ENCODE data around the gene FGF5. TPM values are rescaled to one million over a fixed set of nuclear protein-coding genes. Genes with fewer than 3 reads are reported as not detected.

Gene FGF5
- total RNA-seq (under 1 TPM; 0.06 TPM), polyA plus RNA-seq (not detected)

- Mint-ChIP-seq H3K9me3 (no peaks in the 10 kb centered on the region), H3K4me3 (peak within 1 kb of the TSS in 7 of 8 donors; percentile 42 to 89 (median 79)), H3K36me3 (no peaks in the 10 kb centered on the region), H3K4me1 (peaks cover 22 to 45% (median 32%) of the 10 kb centered on the region in 4 donors), H3K27ac (no peak within 1 kb of the TSS), H3K27me3 (peaks cover 62 to 65% of the 10 kb centered on the region in 2 donors)
- H3K27me3 ChIP-seq (ENCODE audit: insufficient read depth, low read length): peaks cover 24% of the 10 kb centered on the region
- DNase-seq: no peak
- no peak within 1 kb of the TSS for H3K27ac ChIP-seq (ENCODE audit: low read depth, low read length)
- no peaks in the 10 kb centered on the region for H3K36me3 ChIP-seq (ENCODE audit: insufficient read depth, low read length)
- no peaks in the 10 kb centered on the region for H3K9me3 ChIP-seq (ENCODE audit: control insufficient read depth in 1 of 2, low read length in 2 of 2)
- ChIA-PET CTCF (ENCODE audit: partially characterized antibody) (no interaction called here), POLR2A (ENCODE audit: partially characterized antibody) (no interaction called here)
- no peak within 1 kb of the TSS for H3K4me3 ChIP-seq (ENCODE audit: low read length in 2 of 2)
- intact Hi-C loops (cut with micrococcal nuclease): no loop called here
- peaks cover 19% of the 10 kb centered on the region for H3K4me1 ChIP-seq (ENCODE audit: insufficient read depth, low read length)
Measured at GRCh38 chr4:80266253-80266901, at the start of gene FGF5. FGF5 (plus strand) TSS chr4:80266664; CDS start chr4:80266825, 161 bp downstream.

DNA sequence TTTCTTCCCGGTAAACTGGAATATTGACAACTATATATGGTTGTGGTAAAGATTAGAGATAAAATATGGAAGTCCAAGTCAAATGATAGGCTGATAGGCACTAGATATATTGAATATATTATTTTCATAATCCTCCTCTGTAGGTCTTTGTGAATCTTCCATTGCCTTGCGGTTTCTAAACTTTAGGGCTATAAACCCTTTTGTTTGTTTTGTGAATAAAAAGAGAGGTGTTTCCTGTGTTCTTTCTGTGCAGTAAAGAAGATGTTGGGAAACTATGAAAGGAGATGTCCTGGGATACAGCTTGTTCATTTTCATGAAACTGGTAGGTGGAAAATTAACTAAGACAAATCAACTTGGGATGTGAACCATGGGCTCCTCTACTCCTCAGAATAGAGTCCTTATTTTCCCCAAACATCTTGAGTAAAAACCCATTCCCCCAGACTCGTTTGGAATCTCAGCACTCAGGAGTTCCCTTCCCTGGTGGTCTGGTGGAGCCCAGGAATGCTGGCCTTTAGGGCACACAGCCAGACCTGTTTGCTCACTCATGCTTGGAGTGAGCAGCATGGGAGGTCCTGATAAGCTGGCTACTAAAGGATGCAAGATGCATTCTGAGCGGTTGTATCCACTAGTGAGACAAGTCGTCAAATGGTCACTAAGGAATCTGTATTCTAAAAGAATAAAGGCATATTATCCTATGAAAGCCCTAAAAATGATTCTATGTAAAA is 47.0 kb upstream of the FGF5 start:
- Histone ChIP-seq H3K4me1 (ENCODE audit: insufficient read depth, low read length) (no peaks in the 10 kb centered on the region), H3K27ac (ENCODE audit: low read depth, low read length) (no peak overlapping the region), H3K4me3 (ENCODE audit: low read length in 2 of 2) (no peak overlapping the region), H3K9me3 (ENCODE audit: control insufficient read depth in 1 of 2, low read length in 2 of 2) (no peaks in the 10 kb centered on the region), H3K36me3 (ENCODE audit: insufficient read depth, low read length) (no peaks in the 10 kb centered on the region), H3K27me3 (ENCODE audit: insufficient read depth, low read length) (peaks cover 9% of the 10 kb centered on the region)
- POLR2A ChIA-PET (ENCODE audit: partially characterized antibody): interaction anchor here (1.0 kb wide), 1 partner anchor 17 kb away, joined by 3 read pairs; no protein-coding TSS in a partner anchor
- CTCF ChIA-PET (ENCODE audit: partially characterized antibody): interaction anchor here (1.0 to 2.7 kb wide), 8 partner anchors 8 to 1267 kb away, joined by 3 to 12 read pairs (median 5); no protein-coding TSS in a partner anchor
- Mint-ChIP-seq H3K27ac (no peak overlapping the region), H3K36me3 (no peaks in the 10 kb centered on the region), H3K27me3 (peaks cover 11 to 12% of the 10 kb centered on the region in 2 donors), H3K4me1 (peaks cover 0 to 1% (median 0%) of the 10 kb centered on the region in 4 donors), H3K4me3 (no peak overlapping the region), H3K9me3 (no peaks in the 10 kb centered on the region)
- intact Hi-C loops (cut with micrococcal nuclease): loop anchor here (5.0 kb wide), 1 partner anchor 833 kb away; no protein-coding TSS in a partner anchor
- no peak for DNase-seq

DNA sequence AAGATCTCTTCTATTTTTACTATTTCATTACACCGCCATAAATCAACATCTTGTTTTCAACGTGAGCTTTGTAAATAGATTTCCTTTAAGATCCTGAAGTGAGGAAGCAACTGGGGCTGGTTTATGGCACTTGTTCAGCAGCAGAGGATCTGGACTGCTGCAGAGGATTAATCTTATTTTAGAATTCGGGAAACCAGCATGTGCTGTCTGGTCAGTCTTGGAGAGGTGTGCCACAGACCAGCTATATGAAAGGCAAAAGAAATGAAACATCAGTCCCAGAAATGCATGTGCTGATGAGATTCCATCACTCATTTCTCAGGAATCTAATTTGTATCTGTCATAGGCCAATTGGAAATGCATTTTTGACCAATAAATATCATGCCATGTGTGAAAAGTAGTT is 45.8 kb upstream of the FGF5 start:
- Mint-ChIP-seq H3K4me1 (no peaks in the 10 kb centered on the region), H3K27me3 (peaks cover 11 to 15% of the 10 kb centered on the region in 2 donors), H3K27ac (no peak overlapping the region), H3K9me3 (no peaks in the 10 kb centered on the region), H3K36me3 (no peaks in the 10 kb centered on the region), H3K4me3 (no peak overlapping the region)
- H3K27ac ChIP-seq (ENCODE audit: low read depth, low read length): no peak overlapping the region
- DNase-seq: no peak
- no peak overlapping the region for H3K4me3 ChIP-seq (ENCODE audit: low read length in 2 of 2)
- no peaks in the 10 kb centered on the region for H3K4me1 ChIP-seq (ENCODE audit: insufficient read depth, low read length)
- H3K27me3 ChIP-seq (ENCODE audit: insufficient read depth, low read length): peaks cover 9% of the 10 kb centered on the region
- POLR2A ChIA-PET (ENCODE audit: partially characterized antibody): interaction anchor here (1.0 kb wide), 1 partner anchor 19 kb away, joined by 3 read pairs; no protein-coding TSS in a partner anchor
- H3K36me3 ChIP-seq (ENCODE audit: insufficient read depth, low read length): no peaks in the 10 kb centered on the region
- intact Hi-C loops (cut with micrococcal nuclease): loop anchor here (5.0 kb wide), 1 partner anchor 832 kb away; no protein-coding TSS in a partner anchor
- no peaks in the 10 kb centered on the region for H3K9me3 ChIP-seq (ENCODE audit: control insufficient read depth in 1 of 2, low read length in 2 of 2)
- CTCF ChIA-PET (ENCODE audit: partially characterized antibody): interaction anchor here (0.7 to 2.7 kb wide), 8 partner anchors 9 to 1268 kb away, joined by 3 to 12 read pairs (median 5); no protein-coding TSS in a partner anchor

- H3K36me3 Mint-ChIP-seq: no peaks in the 10 kb centered on the region
- CTCF ChIA-PET (ENCODE audit: partially characterized antibody): interaction anchor here (1.2 to 2.7 kb wide), 4 partner anchors 9 to 116 kb away, joined by 3 to 12 read pairs (median 8); no protein-coding TSS in a partner anchor
- H3K4me1 Mint-ChIP-seq: no peaks in the 10 kb centered on the region
- no peak overlapping the region for H3K4me3 Mint-ChIP-seq
- H3K9me3 Mint-ChIP-seq: no peaks in the 10 kb centered on the region
- intact Hi-C loops (cut with micrococcal nuclease): loop anchor here (5.0 kb wide), 1 partner anchor 831 kb away; no protein-coding TSS in a partner anchor
- no peak for DNase-seq
- Histone ChIP-seq H3K27me3 (ENCODE audit: insufficient read depth, low read length) (peaks cover 9% of the 10 kb centered on the region), H3K4me3 (ENCODE audit: low read length in 2 of 2) (no peak overlapping the region), H3K27ac (ENCODE audit: low read depth, low read length) (no peak overlapping the region), H3K9me3 (ENCODE audit: control insufficient read depth in 1 of 2, low read length in 2 of 2) (no peaks in the 10 kb centered on the region), H3K36me3 (ENCODE audit: insufficient read depth, low read length) (no peaks in the 10 kb centered on the region), H3K4me1 (ENCODE audit: insufficient read depth, low read length) (no peaks in the 10 kb centered on the region)
- no peak overlapping the region for H3K27ac Mint-ChIP-seq
- POLR2A ChIA-PET (ENCODE audit: partially characterized antibody): no interaction called here
- peaks cover 11 to 15% of the 10 kb centered on the region in 2 donors for H3K27me3 Mint-ChIP-seq
Measured at GRCh38 chr4:80221161-80221560, 45.3 kb upstream of the FGF5 start.

DNA sequence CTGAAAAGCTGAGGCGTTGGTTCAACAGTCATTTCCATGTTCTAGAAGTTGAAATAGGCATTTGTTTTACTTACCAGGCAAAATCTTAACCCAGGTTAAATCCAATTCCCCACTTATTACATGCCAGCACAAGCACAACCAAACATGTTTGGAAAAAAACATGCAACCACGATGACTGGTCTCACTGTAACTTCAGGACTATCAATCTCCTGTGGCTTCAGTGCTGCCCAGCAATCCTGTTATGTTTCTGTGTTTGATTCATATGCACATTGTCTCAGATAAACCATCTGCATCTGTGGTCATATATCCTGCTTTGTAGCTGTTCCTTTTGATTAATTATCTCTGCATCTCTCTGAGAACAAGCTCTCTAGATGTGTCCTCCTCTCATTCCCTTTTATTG is 40.9 kb upstream of the FGF5 start:
- DNase-seq: no peak
- Histone ChIP-seq H3K27ac (ENCODE audit: low read depth, low read length) (no peak overlapping the region), H3K36me3 (ENCODE audit: insufficient read depth, low read length) (no peaks in the 10 kb centered on the region), H3K4me3 (ENCODE audit: low read length in 2 of 2) (no peak overlapping the region), H3K9me3 (ENCODE audit: control insufficient read depth in 1 of 2, low read length in 2 of 2) (no peaks in the 10 kb centered on the region), H3K27me3 (ENCODE audit: insufficient read depth, low read length) (no peaks in the 10 kb centered on the region), H3K4me1 (ENCODE audit: insufficient read depth, low read length) (no peaks in the 10 kb centered on the region)
- peaks cover 12 to 16% of the 10 kb centered on the region in 2 donors for H3K27me3 Mint-ChIP-seq
- H3K36me3 Mint-ChIP-seq: no peaks in the 10 kb centered on the region
- intact Hi-C loops (cut with micrococcal nuclease): no loop called here
- peaks cover 0 to 2% (median 0%) of the 10 kb centered on the region in 4 donors for H3K4me1 Mint-ChIP-seq
- ChIA-PET POLR2A (ENCODE audit: partially characterized antibody) (no interaction called here), CTCF (ENCODE audit: partially characterized antibody) (interaction anchor here (0.6 to 1.0 kb wide), 2 partner anchors 13 to 15 kb away, joined by 3 read pairs; no protein-coding TSS in a partner anchor)
- H3K27ac Mint-ChIP-seq: no peak overlapping the region
- no peaks in the 10 kb centered on the region for H3K9me3 Mint-ChIP-seq
- H3K4me3 Mint-ChIP-seq: no peak overlapping the region

DNA sequence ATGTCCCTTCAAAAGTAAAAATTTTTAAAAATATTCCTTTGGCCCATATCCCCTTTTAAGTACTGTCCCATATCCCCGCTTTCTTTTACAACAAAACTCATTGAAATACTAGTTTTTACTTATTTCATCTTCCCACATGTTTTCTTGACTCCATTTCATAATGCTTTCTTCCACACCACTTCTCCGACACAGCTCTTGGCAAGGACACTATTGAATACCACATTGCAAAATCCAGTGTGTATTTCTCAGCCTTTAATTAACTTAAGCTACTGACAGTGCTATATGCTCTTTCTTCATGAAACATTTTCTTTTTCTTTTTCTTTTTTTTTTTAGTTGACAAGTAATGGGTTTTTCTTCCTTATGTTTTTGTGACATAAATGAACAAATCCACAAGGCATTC is 40.4 kb upstream of the FGF5 start:
- DNase-seq: no peak
- intact Hi-C loops (cut with micrococcal nuclease): no loop called here
- CTCF ChIA-PET (ENCODE audit: partially characterized antibody): interaction anchor here (0.6 to 1.0 kb wide), 2 partner anchors 13 to 15 kb away, joined by 3 read pairs; no protein-coding TSS in a partner anchor

GRCh38 chr4:80228460-80228859 is 38.0 kb upstream of the FGF5 start:
- no peaks in the 10 kb centered on the region for H3K36me3 ChIP-seq (ENCODE audit: insufficient read depth, low read length)
- no peaks in the 10 kb centered on the region for H3K27me3 ChIP-seq (ENCODE audit: insufficient read depth, low read length)
- H3K9me3 Mint-ChIP-seq: no peaks in the 10 kb centered on the region
- H3K9me3 ChIP-seq (ENCODE audit: control insufficient read depth in 1 of 2, low read length in 2 of 2): no peaks in the 10 kb centered on the region
- H3K36me3 Mint-ChIP-seq: no peaks in the 10 kb centered on the region
- no peak overlapping the region for H3K27ac Mint-ChIP-seq
- no peak overlapping the region for H3K4me3 ChIP-seq (ENCODE audit: low read length in 2 of 2)
- no peak overlapping the region for H3K27ac ChIP-seq (ENCODE audit: low read depth, low read length)
- H3K27me3 Mint-ChIP-seq: peaks cover 8 to 19% of the 10 kb centered on the region in 2 donors
- POLR2A ChIA-PET (ENCODE audit: partially characterized antibody): no interaction called here
- CTCF ChIA-PET (ENCODE audit: partially characterized antibody): interaction anchor here (1.2 kb wide), 1 partner anchor 13 kb away, joined by 3 read pairs; no protein-coding TSS in a partner anchor
- DNase-seq: no peak
- H3K4me1 ChIP-seq (ENCODE audit: insufficient read depth, low read length): no peaks in the 10 kb centered on the region
- no peak overlapping the region for H3K4me3 Mint-ChIP-seq
- peaks cover 0 to 2% (median 0%) of the 10 kb centered on the region in 4 donors for H3K4me1 Mint-ChIP-seq
- intact Hi-C loops (cut with micrococcal nuclease): no loop called here

More for the DNA sequence above, 40.4 kb upstream of the FGF5 start:
- Mint-ChIP-seq H3K27me3 (peaks cover 10 to 14% of the 10 kb centered on the region in 2 donors), H3K36me3 (no peaks in the 10 kb centered on the region), H3K4me3 (no peak overlapping the region), H3K27ac (no peak overlapping the region), H3K9me3 (no peaks in the 10 kb centered on the region), H3K4me1 (peaks cover 0 to 2% (median 0%) of the 10 kb centered on the region in 4 donors)
- H3K4me3 ChIP-seq (ENCODE audit: low read length in 2 of 2): no peak overlapping the region
- H3K36me3 ChIP-seq (ENCODE audit: insufficient read depth, low read length): no peaks in the 10 kb centered on the region
- H3K27me3 ChIP-seq (ENCODE audit: insufficient read depth, low read length): no peaks in the 10 kb centered on the region
- no peaks in the 10 kb centered on the region for H3K9me3 ChIP-seq (ENCODE audit: control insufficient read depth in 1 of 2, low read length in 2 of 2)
- H3K4me1 ChIP-seq (ENCODE audit: insufficient read depth, low read length): no peaks in the 10 kb centered on the region
- POLR2A ChIA-PET (ENCODE audit: partially characterized antibody): no interaction called here
- no peak overlapping the region for H3K27ac ChIP-seq (ENCODE audit: low read depth, low read length)
